Ureter (tissue), 1 donor: Measurements from ENCODE around the gene TPO. TPM values are rescaled to one million over a fixed set of nuclear protein-coding genes. Genes with fewer than 3 reads are reported as not detected.
"Not testable (repeated sequence)": the region's sequence is repeated elsewhere in the genome, so short reads cannot be mapped to it uniquely, and the experiment has no call there.

Experiments
- DNase-seq: peaks from one replicate; pipeline ENCODE4 v3.0.0-alpha.2; 2020; ENCODE audit warnings: low spot score
- total RNA-seq: library from RNA; stranded (reverse); gene quantifications from one replicate; pipeline ENCODE4 v1.2.4, GENCODE V29; 2023
- donor health status: DM: yes; HTN: yes; CAD: no.

Gene TPO
- 4.2 TPM for total RNA-seq

DNA sequence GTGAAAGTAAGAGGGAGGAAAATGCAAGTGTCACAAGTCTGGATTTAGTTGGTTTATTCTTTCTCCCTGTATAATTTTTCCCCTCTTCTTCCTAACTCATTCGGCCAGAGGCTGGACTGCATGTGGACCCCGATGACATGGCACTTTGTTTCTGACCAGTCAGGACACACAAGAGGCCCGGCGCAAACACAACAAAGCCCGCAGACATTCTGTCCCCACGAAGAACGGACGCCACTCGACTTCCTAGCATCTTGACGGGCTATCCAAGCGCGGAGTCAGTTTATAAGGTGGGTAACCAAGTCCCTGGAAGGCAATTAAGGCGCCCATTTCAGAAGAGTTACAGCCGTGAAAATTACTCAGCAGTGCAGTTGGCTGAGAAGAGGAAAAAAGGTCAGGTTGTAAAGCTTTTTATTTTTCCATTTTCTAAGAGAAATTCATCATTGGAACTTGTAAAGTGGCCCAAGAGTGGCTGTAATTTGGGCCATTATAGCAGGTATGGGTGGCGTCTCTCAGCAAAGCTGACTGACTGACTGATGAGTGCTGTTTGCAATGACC is at the start of gene TPO:
TPO (plus strand) TSS at position 308 of the 555 bp plus-strand sequence. CDS start 946 bp downstream, outside the sequence.
- DNase-seq, result no peak

DNA sequence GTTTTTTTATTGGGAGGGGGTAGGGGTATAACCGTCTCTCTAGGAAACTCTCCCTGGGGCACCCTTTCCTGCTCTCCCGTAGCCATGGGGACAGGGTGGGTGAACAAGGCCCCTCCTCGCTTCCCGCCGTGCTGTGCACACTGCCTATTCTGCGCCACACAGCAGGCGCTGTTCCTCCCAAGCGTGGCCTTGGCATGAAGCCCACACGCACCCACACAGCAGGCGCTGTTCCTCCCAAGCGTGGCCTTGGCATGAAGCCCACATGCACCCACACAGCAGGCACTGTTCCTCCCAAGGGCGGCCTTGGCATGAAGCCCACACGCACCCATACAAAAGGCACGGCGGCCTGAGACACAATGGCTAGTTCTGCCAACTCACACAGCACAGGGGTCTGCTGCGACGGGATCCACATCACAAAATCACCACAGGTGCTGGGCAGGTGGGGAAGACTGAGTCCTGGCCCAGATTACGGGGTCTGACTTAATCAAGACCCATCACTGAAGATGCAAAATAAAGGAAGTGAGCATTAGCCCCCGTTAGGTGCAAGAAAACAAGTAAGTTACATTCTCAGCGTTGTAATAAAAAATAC is 46.6 kb upstream of the TPO start:
- no peak for DNase-seq

DNA sequence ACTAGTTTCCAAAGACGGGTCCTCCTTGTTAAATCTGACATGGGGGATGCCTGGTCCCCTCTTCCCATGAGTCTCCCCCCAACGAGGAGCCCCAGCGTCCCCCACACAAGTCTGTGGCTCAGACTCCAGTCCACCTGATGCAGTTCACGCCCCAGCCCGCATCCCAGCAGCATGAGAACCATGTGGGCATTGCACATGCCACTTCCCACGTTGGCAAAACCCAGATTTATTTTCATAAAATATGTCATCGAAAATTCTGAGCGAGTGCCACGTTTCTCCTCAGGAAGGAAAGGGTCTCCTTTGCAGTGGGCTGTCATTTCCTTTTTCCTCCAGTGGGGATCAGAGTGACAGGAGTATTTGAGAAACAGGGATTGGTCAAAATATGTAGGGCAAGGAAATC is 45.7 kb upstream of the TPO start:
- no peak for DNase-seq

DNA sequence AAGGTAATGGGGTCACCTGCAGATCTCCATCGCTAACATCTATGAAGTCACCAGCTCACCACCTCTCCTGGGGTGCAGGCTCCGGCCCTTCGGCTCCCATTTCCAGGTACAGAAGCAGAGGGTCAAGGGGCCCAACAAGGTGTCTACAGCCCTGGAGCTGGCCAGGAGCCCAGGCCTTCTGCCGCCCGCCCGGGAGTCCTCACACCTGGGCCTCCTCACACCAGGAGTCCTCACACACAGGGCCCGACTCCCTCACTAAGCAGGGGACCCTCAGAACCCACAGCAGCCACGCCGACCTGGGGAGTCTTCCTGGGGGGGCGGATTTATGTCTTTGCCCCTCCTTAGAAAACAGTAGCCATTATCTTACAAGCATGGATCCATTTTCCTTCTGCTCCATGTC is 43.4 kb upstream of the TPO start:
- no peak for DNase-seq

DNA sequence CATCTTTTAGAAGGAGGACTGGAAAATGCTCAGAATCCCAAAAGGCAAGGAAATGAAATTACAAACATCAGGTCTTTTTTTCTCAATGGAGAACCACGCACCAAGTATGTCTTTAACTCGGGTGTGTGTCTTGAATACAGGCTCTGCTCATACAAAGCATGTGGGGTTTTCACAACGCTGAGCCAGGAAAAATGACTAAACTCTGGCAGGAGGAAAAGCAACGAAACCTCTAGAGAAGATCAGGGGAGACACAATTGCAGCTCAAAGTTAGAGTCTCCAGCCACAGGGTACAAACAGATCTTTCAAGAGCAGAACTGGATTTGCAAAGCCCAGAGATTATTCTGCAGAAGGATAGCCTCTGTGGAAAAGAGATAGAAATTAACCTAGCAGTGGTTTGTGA is 42.8 kb upstream of the TPO start:
- no peak for DNase-seq

DNA sequence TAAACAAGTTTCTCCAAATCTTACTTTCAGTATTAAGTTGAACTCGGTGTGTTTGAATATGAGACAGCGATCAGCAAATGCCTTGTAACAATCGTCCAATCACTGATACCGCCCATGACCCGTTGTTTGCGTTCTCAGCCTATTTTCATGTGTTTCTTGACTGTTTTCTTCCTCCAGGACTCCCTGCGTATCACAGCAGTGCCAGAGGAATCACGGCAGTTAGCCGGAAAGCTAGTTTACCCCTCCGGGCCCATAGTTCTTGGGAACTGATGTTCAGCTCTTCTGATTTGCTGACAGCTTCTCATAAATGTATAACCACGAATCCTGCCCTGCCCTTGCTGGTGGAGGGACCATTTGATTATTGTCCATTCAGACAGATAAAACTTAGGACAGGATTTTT is 42.2 kb upstream of the TPO start:
- no peak for DNase-seq

DNA sequence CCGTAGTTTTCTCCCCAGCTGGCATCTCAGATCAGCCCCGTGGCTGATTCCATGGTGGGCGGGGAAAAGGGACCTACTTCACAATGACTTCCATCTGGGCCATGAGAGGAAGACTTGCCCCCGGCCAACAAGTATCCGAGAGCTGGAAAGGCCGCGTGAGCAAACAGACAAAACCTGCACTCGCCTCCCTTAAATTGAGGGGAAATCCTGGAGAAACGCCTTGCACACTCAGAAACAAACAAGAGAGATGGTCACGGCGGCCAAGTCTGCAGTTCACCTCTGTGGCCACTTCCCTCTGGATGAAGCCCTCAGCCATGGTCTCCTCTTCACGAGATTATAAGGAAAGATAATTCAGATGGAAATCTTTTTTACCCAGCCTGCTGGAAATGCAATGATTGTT is 39.4 kb upstream of the TPO start:
- no peak for DNase-seq

DNA sequence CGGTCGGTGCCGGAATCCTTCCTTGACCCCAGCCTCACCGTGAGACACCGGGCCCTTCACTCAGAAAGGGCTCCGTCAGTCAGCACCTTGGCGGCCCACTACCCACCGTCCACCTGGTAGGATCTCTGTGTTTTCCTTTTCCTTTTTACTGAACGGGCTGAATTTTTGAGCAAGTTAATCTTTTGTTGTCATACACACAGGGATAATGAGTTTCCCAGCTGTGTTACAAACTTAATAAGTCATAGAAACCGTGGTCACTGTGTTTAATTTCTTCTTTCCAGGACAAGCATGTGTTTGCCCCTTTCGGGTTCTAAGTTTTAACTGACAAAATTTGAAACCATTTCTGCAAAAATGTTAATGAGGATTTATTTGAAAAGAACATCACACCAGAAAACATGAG is 39.0 kb upstream of the TPO start:
- no peak for DNase-seq

DNA sequence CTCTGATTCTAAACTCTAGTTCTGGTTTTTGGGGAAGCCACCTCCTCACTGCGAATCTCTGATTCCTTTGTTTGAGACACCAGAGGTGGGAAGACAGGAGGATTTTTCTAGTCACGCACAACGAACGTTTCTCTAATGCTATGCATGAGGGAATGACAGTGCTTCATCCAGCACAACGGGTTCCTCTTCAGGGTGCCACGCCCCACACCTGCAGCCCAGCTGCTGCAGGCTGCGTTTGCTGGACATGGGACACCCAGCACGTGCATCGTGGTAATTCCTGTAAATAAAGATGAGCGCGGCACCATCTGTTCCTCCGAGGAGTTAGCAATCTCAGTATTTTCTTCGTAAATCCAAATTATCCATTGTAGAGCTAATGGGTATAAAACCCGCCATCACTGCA is 37.5 kb upstream of the TPO start:
- no peak for DNase-seq

DNA sequence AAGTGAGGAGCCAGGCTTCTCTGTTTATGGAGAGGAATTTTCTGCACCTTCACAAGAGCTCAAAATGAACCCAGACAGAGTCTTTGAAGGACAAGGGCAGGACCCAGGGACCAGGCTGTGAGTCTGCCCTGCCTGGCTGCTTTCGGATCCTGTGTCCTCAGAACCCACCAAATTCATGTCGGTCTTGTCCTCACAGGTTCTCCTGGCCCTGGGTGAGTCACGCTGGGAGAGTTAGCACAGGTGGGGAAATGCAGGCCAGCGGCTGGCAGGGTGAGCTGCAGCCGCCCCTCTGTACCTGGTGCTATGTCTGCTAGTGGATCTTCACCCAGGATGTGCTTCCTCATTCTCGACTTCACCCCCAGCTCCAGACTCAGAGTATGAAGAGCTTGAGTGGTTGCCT is 35.8 kb upstream of the TPO start:
- DNase-seq, result no peak

DNA sequence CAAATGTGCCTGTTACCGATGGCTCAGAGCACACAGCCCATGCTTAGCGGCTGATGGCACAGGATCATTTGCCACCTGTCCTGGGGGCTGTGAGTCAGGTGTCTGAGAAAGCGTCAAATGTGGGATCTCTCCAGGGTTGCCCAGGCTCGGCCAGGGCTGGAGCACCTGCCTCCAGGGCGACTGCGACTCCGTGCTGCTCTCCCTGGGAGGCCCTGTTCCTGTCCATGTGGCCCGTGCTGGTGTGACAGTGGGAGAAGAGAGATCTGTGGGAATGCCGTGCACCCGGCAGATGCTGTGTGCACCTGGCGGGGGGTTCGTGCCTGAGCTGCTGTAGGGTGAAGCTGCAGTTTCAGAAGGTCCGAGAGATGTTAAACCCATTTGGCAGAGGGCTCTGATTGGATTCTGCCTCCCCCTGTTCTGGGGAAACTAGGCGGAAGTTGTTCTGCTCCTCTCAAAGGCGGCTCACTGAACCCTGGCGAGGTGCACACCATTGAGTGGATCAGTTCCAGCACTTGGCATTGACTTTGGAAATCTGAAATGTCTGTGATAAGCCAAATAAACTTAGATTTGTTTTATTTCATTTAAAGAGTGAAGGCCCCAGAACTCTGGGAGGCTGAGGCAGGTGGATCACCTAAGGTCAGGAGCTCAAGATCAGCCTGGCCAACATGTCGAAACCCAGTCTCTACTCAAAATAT is 34.7 kb upstream of the TPO start:
- no peak for DNase-seq

DNA sequence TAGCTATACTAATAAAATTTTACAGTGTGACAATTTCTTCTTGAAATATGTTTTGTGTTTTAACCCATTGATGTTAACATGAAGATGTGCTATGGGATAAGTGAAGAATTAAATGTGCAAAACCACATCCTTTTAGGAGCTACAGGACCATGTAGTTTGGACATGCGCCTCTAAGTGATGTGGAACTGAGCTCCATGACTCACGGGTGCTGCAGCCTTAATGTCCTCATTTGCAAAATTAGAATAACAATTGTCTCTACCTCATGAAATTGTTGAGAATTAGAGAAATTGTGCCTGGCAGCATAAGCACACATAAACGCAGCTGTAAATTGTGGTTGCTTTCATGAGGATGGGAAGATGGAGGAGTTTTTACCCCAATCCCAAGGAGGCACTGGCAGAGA is 31.6 kb upstream of the TPO start:
- no peak for DNase-seq

DNA sequence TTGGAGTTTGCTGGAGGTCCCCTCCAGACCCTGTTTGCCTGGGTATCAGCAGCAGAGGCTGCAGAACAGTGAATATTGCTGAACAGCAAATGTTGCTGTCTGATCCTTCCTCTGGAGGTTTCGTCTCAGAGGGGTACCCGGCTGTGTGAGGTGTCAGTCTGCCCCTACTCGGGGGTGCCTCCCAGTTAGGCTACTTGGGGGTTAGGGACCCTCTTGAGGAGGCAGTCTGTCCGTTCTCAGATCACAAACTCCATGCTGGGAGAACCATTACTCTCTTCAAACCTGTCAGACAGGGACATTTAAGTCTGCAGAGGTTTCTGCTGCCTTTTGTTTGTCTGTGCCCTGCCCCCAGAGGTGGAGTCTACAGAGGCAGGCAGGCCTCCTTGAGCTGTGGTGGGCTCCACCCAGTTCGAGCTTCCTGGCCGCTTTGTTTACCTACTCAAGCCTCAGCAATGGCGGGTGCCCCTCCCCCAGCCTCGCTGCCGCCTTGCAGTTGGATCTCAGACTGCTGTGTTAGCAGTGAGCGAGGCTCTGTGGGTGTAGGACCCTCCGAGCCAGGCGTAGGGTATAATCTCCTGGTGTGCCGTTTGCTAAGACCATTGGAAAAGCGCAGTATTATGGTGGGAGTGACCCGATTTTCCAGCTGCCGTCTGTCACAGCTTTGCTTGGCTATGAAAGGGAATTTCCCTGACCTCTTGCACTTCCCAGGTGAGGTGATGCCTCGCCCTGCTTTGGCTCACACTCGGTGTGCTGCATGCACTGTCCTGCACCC is 25.1 kb upstream of the TPO start:
- DNase-seq, result not testable (repeated sequence)

DNA sequence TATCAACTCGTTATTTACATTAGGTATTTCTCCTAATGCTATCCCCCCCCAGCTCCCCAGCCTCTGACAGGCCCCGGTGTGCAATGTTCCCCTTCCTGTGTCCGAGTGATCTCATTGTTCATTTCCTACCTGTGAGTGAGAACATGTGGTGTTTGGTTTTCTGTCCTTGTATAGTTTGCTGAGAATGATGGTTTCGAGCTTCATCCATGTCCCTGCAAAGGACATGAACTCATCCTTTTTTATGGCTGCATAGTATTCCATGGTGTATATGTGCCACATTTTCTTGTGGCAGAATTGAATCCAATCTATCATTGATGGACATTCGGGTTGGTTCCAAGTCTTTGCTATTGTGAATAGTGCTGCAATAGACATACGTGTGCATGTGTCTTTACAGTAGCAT is 23.1 kb upstream of the TPO start:
- not testable (repeated sequence) for DNase-seq

DNA sequence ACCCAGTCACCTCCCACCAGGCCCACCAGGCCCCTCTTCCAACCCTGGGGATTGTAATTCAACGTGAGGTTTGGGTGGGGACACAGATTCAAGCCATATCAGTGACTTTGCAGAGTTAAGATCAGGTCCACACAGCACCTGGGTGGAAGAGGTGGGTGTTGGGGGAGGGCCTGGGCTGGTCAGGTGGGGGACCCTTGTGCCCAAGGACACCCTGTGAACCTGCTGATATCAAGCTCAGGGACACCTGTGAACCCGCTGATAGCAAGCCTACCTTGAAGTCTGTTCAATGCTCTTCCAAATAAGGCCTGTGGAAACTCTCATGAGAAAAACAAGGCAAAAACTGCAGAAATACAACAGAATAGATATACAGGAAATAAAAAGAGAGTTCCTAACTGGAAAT is 19.9 kb upstream of the TPO start:
- no peak for DNase-seq

DNA sequence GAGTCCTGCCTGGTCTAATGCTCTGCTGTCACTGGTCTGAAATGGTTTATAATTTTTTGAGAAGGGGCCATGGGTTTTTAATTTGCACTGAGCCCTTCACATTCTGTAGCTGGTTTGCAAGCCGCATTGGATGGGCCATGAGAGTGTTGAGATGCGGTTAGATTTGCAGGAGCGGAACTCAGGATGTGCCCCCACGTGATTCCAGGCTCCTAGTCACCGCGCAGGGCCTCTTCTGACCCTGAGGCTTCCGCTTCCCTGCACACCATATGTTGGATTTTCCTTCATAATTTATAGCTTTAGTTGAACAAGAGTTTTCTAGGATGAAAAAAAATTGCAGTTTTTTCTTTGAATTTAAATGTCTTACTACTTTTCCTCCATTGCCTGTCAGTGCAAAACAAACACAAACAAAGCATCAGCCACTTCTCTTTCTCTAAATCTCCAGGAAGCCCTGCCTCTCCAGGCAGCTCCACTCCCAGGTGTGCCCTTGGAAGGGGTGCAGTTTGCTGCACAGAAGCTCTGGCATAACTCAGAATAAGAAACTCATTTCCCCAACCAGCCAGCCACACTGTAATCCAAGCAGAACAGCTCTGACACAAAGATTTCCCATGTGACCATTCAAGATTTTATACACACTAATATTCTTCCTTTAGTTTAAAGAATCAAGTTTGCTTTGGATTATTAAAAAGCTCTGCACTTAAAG is 18.4 kb upstream of the TPO start:
- no peak for DNase-seq

DNA sequence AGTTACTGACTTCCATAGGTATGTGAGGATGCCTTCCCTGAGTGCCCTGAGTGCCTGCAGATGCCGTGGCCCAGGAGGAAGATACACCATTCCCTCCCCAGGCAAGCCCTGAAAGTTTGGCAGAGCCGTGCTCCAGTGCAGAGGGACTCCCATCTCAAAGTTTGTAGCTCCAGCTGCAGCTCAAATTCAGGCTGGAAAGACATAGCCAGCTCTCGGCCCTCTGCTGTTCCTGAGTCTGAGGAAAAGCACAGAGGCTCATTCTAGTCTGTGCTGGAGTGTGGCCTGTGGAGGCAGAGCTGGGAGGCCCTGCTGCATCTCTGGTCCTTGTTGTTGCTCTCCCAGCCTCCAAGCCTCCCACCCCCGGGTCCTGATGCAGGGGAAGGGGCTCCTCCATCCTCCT is 15.9 kb upstream of the TPO start:
- DNase-seq, result no peak

DNA sequence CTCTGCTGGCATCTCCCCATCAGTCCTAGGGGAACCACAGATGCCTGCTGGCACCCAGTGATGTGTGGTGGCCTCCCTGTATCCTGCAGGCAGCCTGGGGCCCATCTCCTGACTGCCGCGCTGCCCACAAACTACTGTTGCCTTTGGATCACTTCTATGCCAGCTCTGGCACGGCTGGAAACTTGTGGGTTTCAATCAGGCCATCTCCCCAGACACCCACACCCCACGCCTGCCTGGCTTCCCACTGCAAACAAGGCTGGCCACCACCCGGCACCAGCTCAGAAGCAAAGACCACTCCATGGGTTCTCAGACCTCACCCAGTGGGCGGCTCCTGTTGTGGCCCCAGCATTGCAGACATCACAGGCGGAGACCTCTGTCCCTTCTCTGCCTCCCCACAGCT is 15.1 kb upstream of the TPO start:
- no peak for DNase-seq

DNA sequence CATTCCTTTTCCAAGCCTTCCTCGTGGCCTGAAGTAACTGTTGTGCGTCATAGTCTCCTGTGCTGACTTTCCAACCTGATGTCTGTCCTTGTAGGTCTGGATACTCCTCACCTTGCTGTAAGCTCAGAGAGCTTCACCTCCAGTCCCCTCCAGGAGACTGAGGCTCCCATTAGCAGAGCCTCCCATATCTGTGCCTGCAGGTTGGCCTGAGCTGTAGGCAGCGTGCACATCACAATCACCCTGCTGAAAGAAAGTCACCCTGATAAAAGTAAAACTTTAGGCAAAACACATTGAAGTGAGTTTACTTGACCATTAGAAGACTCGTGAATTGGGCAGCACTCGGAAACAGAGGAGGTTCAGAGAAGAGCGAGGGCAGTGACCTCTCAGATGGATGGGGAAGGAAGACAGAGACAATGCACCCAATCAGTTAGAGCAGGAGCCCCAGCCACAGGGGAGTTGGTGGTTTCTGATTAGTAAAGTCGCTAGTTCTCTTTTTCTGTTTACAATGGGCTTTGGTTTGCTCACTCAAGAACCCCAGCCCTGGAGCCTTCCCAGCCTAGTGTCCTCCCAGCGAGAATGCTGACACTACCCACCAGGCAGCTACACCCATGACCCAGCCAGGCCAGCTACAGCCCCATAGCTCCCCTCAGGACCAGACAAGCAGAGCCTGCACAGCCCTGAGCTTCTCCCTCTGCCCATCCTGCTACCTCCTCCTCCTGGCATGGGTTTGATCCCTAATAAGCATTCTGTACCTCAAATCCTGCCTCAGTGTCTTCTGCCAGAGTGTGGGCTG is 12.1 kb upstream of the TPO start:
- DNase-seq, result no peak

DNA sequence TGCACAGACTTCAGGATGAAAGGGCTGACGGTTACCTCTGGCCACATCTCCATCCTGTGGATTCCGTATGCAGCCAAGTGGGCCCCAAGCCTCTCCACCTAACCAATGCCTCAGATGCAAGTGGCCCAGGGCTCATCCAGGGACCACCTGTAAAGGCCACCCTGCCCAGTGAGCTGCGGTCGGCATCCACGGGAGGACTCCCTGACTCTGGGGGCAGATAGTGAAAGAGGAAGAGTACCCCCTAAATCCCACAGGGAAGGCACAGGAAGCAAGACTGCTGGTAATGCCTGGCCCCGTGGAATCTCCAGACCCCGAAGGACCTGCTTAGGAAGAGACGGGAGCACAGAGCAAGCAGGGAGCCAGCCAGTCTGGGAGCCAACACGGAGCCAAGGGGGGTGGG is 11.2 kb upstream of the TPO start:
- DNase-seq, result no peak

DNA sequence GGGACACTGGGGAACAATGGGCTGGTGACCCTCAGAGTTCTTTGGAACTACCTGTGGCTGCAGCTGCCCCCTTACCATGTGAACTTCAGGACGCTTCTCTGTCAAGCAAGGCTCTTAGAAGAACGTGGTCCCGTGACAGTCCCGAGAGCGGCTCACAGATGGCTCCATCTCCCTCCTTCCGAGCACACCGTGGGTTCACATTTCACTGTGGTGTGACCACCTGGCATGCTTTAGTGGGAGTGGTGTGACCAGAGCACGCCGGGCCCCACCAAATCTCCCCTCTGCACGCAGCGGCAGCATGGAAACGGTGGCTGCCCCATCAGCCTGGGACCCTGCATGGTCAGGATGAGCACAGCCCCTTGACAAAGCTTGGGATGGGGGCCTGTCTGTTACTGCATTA is 9.7 kb upstream of the TPO start:
- no peak for DNase-seq

DNA sequence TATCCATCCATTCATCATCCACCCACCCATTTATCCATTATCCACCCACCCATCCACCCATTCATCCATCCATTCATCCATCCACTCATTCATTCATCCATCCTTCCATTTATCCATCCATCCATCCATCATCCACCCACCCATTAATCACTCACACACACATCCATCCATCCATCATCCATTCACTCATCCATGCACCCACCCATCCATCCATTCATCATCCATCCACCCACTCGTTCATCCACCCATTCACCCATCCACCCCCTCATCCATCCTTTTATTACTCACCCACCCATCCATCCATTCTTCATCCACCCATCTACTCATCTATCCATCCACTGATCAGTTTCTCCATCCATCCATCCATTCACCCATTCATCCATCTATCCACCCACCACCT is 8.1 kb upstream of the TPO start:
- DNase-seq, result no peak
